NOMO-1 treated with DMSO at 0.1 percent for 48 hours (cell line): Measurements from ENCODE around the gene CTRB1.

Experiments
- DNase-seq: peaks from one replicate; lab custom pipeline; 2025; ENCODE audit not compliant: unreplicated experiment; lab: John Stamatoyannopoulos, UW

Gene CTRB1

GRCh38 chr16:75218256-75219076 is at the start of gene CTRB1:
Gene CTRB1, plus strand, starts transcription at chr16:75218988. Its CDS starts 20 bp downstream, at chr16:75219008.
- no peak for DNase-seq

GRCh38 chr16:75169899-75170405 is 48.8 kb upstream of the CTRB1 start:
- DNase-seq = no peak

GRCh38 chr16:75172578-75172977 is 46.2 kb upstream of the CTRB1 start:
- DNase-seq = no peak

GRCh38 chr16:75175074-75175473 is 43.7 kb upstream of the CTRB1 start:
- no peak for DNase-seq

GRCh38 chr16:75176926-75177325 is 41.9 kb upstream of the CTRB1 start:
- DNase-seq = no peak

GRCh38 chr16:75179208-75179607 is 39.6 kb upstream of the CTRB1 start:
- DNase-seq = no peak

- peak; percentile 20 for DNase-seq
These were observed 37.2 kb upstream of the CTRB1 start for GRCh38 chr16:75181630-75182029.

- DNase-seq = no peak
These were observed 29.8 kb upstream of the CTRB1 start for GRCh38 chr16:75188832-75189477.

- DNase-seq = no peak
These were observed 29.0 kb upstream of the CTRB1 start for GRCh38 chr16:75189638-75190245.

- no peak for DNase-seq
These were observed 26.1 kb upstream of the CTRB1 start for GRCh38 chr16:75192606-75193264.

- no peak for DNase-seq
These were observed 25.5 kb upstream of the CTRB1 start for GRCh38 chr16:75193265-75193650.

GRCh38 chr16:75193730-75194444 is 24.9 kb upstream of the CTRB1 start:
- DNase-seq = no peak

- no peak for DNase-seq
These were observed 22.7 kb upstream of the CTRB1 start for GRCh38 chr16:75195811-75196790.

- no peak for DNase-seq
These were observed 22.0 kb upstream of the CTRB1 start for GRCh38 chr16:75196836-75197235.

GRCh38 chr16:75197522-75198134 is 21.2 kb upstream of the CTRB1 start:
- no peak for DNase-seq

- no peak for DNase-seq
These were observed 20.6 kb upstream of the CTRB1 start for GRCh38 chr16:75198135-75198600.

GRCh38 chr16:75202069-75202590 is 16.7 kb upstream of the CTRB1 start:
- no peak for DNase-seq

GRCh38 chr16:75203096-75203495 is 15.7 kb upstream of the CTRB1 start:
- no peak for DNase-seq
